Heart left ventricle (tissue), 16 donors: ENCODE results near the gene CHAT. TPM values are rescaled to one million over a fixed set of nuclear protein-coding genes. Genes with fewer than 3 reads are reported as not detected.
A peak's percentile ranks its signal among the peaks of the same experiment; 100 is the strongest.

ENCODE experiments used
- ATAC-seq, 4 donors: fragments of 200-7000 bp; cut with Tn5 transposase; one replicate each; pipeline ENCODE4 v1.9.1; 2020 to 2022; ENCODE audit warnings: moderate library complexity in 4 of 4, mild to moderate bottlenecking in 3 of 4, moderate number of reproducible peaks in 1 of 4
- DNase-seq, 5 donors: peaks; one replicate each; pipeline ENCODE4 v3.0.0-alpha.2; 2020
- H3K27ac ChIP-seq, 12 donors: fragments of 200-600 bp; sonication (generic) in 4 of 12; one replicate each; pipeline versions ENCODE4 v1.5.0 to v1.8.0; 2016 to 2022; ENCODE audit warnings: mild to moderate bottlenecking in 2 of 12
- H3K27me3 ChIP-seq, 9 donors: fragments of 200-600 bp; sonication (generic) in 2 of 9; one replicate each; pipeline versions ENCODE4 v1.5.1 to v1.8.0; 2016 to 2022; ENCODE audit warnings: mild to moderate bottlenecking in 3 of 9
- H3K36me3 ChIP-seq, 9 donors: fragments of 200-600 bp; sonication (generic) in 2 of 9; one replicate each; pipeline versions ENCODE4 v1.5.0 to v1.8.0; 2018 to 2022; ENCODE audit warnings: mild to moderate bottlenecking in 2 of 9
- H3K4me1 ChIP-seq, 12 donors: fragments of 200-600 bp; sonication (generic) in 4 of 12; one replicate each; pipeline versions ENCODE4 v1.5.0 to v1.8.0; 2016 to 2022; ENCODE audit warnings: mild to moderate bottlenecking in 3 of 12
- H3K4me3 ChIP-seq, 12 donors: fragments of 200-600 bp; sonication (generic) in 4 of 12; one replicate each; pipeline versions ENCODE4 v1.5.0 to v1.8.0; 2017 to 2022; ENCODE audit warnings: mild to moderate bottlenecking in 9 of 12, moderate library complexity in 4 of 12
- H3K9me3 ChIP-seq, 12 donors: fragments of 200-600 bp; sonication (generic) in 4 of 12; one replicate each; pipeline versions ENCODE4 v1.5.0 to v1.8.0; 2016 to 2022; ENCODE audit warnings: mild to moderate bottlenecking in 1 of 12
- POLR2A ChIP-seq, 2 donors: fragments of 450-650 bp; IDR thresholded peaks; one replicate each; pipeline ENCODE4 v1.6.1; 2017; ENCODE audit warnings: antibody characterized with exemption in 2 of 2, mild to moderate bottlenecking in 2 of 2, moderate library complexity in 2 of 2
- WGBS, 4 donors: extraction: QIAGEN DNeasy Blood & Tissue Kit in 2 of 4; methylation state at CpG; one replicate each; pipeline versions ENCODE4 v1.1.5 to v1.1.7; 2013 to 2018; 5-methylcytosine and 5-hydroxymethylcytosine counted together
- intact Hi-C, 10 donors: fragments of 100-400 bp; cut with DNase I; formaldehyde crosslinking; loops; one replicate each; pipeline versions ENCODE4 v1.11.1 to v1.14.2; 2022
- polyA plus RNA-seq, 2 donors: library from polyadenylated mRNA; stranded (reverse); fragments of 200-250 nt; gene quantifications; one replicate each; pipeline ENCODE4 v1.2.3, GENCODE V29; 2013
- total RNA-seq, 9 donors: library from RNA; depleted of rRNA in 2 of 9; stranded (reverse); fragments of >200 nt in 2 of 9; fragmentation: NEBNext Ultra II Directional in 3 of 9; extraction: Animal tissue kit (Norgen Biotek cat#: 25700) in 3 of 9; gene quantifications; one replicate each; pipeline versions ENCODE4 v1.1.0 to v1.2.4, GENCODE V29; 2016 to 2023
- TF ChIP-seq, protein P1 (sequence below), 12 donors: fragments of 200-600 bp; sonication (generic) in 4 of 12; IDR thresholded peaks; one replicate each; pipeline versions ENCODE4 v1.5.0 to v1.8.0; 2018 to 2022; ENCODE audit warnings: antibody characterized with exemption in 12 of 12, mild to moderate bottlenecking in 5 of 12
- donor health status: ischemic (EF 13 %, LVEDD 7.1; RV severe dilation, severe dysfunction).
- donor health status: healthy with polysubstance abuse.
- donor health status: DM: no; HTN: yes; CAD: no.
- donor health status: DM: no; HTN: no; CAD: no.
- donor health status: ischemic (EF 25% LVEDD 6.9; RV normal size, moderate dysfunction).
- donor health status: ischemic (EF 25% LVEDD 5.7; RV mildly dilated, moderate dysfunction).
- donor health status: healthy.
- donor health status: DM: yes; HTN: yes; CAD: no.
- donor health status: ischemic (EF 35%, LVEDD 5.7; RV mildly dilated, moderate dysfunction).
- donor health status: nonischemic (EF 11% LVEDD 7.7; RV severe dilation, severe dysfunction).
- donor health status: DM: yes; HTN: yes; CAD: no.
- donor health status: PGD.
- donor health status: ischemic (EF 29% LVEDD 5.4; RV normal size, mild dysfunction).
- donor health status: nonischemic (EF 23%, LVEDD 6.1; RV moderate dilation, normal function).

Gene CHAT
- total and polyA plus RNA-seq, 11 donors = not detected

- WGBS, 4 donors = 64 to 67% (median 66%) methylated on average over 3 of the region's 3 CpGs
- Histone ChIP-seq H3K4me1 (no peaks in the 10 kb centered on the region), H3K36me3 (no peaks in the 10 kb centered on the region), H3K4me3 (no peak overlapping the region), H3K9me3 (no peaks in the 10 kb centered on the region), H3K27me3 (peaks cover 0 to 62% (median 0%) of the 10 kb centered on the region in 9 donors), H3K27ac (no peak overlapping the region)
- intact Hi-C loops = loop anchor here in 3 of 10 donors (5.0 to 10.0 kb wide), 3 partner anchors 623 to 675 kb away; no protein-coding TSS in a partner anchor
- TF ChIP-seq, protein P1, sequence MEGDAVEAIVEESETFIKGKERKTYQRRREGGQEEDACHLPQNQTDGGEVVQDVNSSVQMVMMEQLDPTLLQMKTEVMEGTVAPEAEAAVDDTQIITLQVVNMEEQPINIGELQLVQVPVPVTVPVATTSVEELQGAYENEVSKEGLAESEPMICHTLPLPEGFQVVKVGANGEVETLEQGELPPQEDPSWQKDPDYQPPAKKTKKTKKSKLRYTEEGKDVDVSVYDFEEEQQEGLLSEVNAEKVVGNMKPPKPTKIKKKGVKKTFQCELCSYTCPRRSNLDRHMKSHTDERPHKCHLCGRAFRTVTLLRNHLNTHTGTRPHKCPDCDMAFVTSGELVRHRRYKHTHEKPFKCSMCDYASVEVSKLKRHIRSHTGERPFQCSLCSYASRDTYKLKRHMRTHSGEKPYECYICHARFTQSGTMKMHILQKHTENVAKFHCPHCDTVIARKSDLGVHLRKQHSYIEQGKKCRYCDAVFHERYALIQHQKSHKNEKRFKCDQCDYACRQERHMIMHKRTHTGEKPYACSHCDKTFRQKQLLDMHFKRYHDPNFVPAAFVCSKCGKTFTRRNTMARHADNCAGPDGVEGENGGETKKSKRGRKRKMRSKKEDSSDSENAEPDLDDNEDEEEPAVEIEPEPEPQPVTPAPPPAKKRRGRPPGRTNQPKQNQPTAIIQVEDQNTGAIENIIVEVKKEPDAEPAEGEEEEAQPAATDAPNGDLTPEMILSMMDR (IDR thresholded peaks at IDR 0.05) = no peak
- no peak for TF ChIP-seq POLR2A (IDR thresholded peaks at IDR 0.05)
- DNase-seq (no peak), ATAC-seq (no peak)
These were observed 14.3 kb upstream of the CHAT start for GRCh38 chr10:49599546-49599945.

DNA sequence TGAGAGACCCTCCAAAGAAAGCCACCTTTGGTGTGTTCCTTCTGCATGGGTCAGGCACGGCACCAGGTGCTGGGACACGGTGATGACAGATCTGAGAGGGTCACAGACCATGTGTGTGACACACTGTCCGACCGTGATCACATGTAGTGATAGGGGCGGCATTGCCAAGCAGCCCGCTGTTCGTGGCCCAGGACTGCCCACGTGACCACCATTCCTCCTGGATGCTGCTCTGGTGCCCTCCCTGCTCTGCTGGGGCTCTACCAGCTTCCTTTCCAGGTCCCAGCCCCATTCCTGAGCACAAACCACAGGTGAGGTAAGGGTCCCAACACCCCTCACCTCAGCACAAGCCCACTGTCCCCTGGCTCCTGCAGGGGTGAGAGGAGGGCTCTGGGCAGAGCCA, 13.8 kb upstream of the CHAT start:
- DNase-seq (no peak), ATAC-seq (no peak)
- Histone ChIP-seq H3K27me3 (peaks cover 0 to 59% (median 0%) of the 10 kb centered on the region in 9 donors), H3K9me3 (no peaks in the 10 kb centered on the region), H3K36me3 (no peaks in the 10 kb centered on the region), H3K27ac (no peak overlapping the region), H3K4me3 (no peak overlapping the region), H3K4me1 (no peaks in the 10 kb centered on the region)
- TF ChIP-seq POLR2A (IDR thresholded peaks at IDR 0.05) = no peak
- TF ChIP-seq, protein P1 (IDR thresholded peaks at IDR 0.05) = no peak
- whole genome bisulfite sequencing, 4 donors = 71 to 83% (median 82%) methylated on average over 8 of the region's 8 CpGs
- intact Hi-C loops = loop anchor here in 1 of 10 donors (10.0 kb wide), 1 partner anchor 155 kb away; no protein-coding TSS in a partner anchor

GRCh38 chr10:49600781-49601400, 12.9 kb upstream of the CHAT start:
- ATAC-seq (no peak), DNase-seq (no peak)
- Histone ChIP-seq H3K9me3 (no peaks in the 10 kb centered on the region), H3K4me3 (no peak overlapping the region), H3K27ac (no peak overlapping the region), H3K27me3 (peaks cover 0 to 58% (median 0%) of the 10 kb centered on the region in 9 donors), H3K36me3 (no peaks in the 10 kb centered on the region), H3K4me1 (no peaks in the 10 kb centered on the region)
- intact Hi-C loops = loop anchor here in 1 of 10 donors (10.0 kb wide), 1 partner anchor 154 kb away; no protein-coding TSS in a partner anchor
- TF ChIP-seq, protein P1 (IDR thresholded peaks at IDR 0.05) = no peak
- TF ChIP-seq POLR2A (IDR thresholded peaks at IDR 0.05) = no peak
- 68 to 76% (median 73%) methylated on average over 4 of the region's 4 CpGs for WGBS, 4 donors

DNA sequence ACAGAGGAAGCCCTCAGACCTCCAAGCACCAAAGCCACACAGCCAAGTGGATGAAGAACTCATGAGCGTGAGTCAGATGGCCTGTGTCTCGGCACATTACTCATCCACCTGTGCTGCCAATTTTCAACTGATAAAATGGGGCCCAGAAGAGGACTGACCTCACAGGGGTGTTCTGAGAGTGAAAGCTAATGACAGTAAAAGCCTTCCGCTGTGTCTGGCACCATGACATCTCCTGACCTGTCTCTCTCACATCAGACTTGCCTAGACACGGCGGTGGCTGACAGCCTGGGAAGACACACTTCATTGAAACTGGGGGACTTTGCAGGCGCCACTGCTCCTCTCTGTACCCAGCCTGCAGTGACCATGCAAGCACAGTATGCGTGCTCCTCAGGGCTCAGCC, 12.0 kb upstream of the CHAT start:
- TF ChIP-seq, protein P1 (IDR thresholded peaks at IDR 0.05) = no peak
- TF ChIP-seq POLR2A (IDR thresholded peaks at IDR 0.05) = no peak
- Histone ChIP-seq H3K36me3 (no peaks in the 10 kb centered on the region), H3K4me3 (no peak overlapping the region), H3K9me3 (no peaks in the 10 kb centered on the region), H3K27ac (no peak overlapping the region), H3K4me1 (peaks cover 0 to 3% (median 0%) of the 10 kb centered on the region in 12 donors), H3K27me3 (peaks cover 0 to 58% (median 0%) of the 10 kb centered on the region in 9 donors)
- DNase-seq = no peak
- ATAC-seq = peak in 1 of 4 donors; percentile 29
- WGBS, 4 donors = 71 to 77% (median 74%) methylated on average over 7 of the region's 7 CpGs
- intact Hi-C loops = loop anchor here in 1 of 10 donors (10.0 kb wide), 1 partner anchor 153 kb away; no protein-coding TSS in a partner anchor
